Ectodermal cell (in vitro differentiated cells): Measurements from ENCODE around the gene ZDHHC18.

Source experiments
- H3K27ac ChIP-seq: 2 replicates; pipeline ENCODE4 v1.7.0; 2013; ENCODE audit warnings: mild to moderate bottlenecking, low read depth, low read length; ENCODE audit not compliant: insufficient read depth, poor library complexity, severe bottlenecking
- H3K27me3 ChIP-seq: 2 replicates; pipeline ENCODE4 v1.7.0; 2013; ENCODE audit warnings: mild to moderate bottlenecking, low read length; ENCODE audit not compliant: insufficient read depth, control insufficient read depth, poor library complexity, severe bottlenecking
- H3K36me3 ChIP-seq: one replicate; pipeline ENCODE4 v1.7.0; 2013; ENCODE audit warnings: low read length; ENCODE audit not compliant: control insufficient read depth, insufficient read depth
- H3K4me1 ChIP-seq: one replicate; pipeline ENCODE4 v1.7.0; 2013; ENCODE audit warnings: low read length; ENCODE audit not compliant: control insufficient read depth, insufficient read depth
- H3K4me3 ChIP-seq: 2 replicates; pipeline ENCODE4 v1.7.0; 2013; ENCODE audit warnings: low read depth, low read length, control low read depth; ENCODE audit not compliant: insufficient read depth
- H3K9me3 ChIP-seq: 2 replicates; pipeline ENCODE4 v1.7.0; 2013; ENCODE audit warnings: mild to moderate bottlenecking, low read length, moderate library complexity; ENCODE audit not compliant: control insufficient read depth
- WGBS, 2 experiments: methylation state at CpG; one replicate each; pipeline ENCODE4 v1.1.7; 2013; ENCODE audit warnings: missing lambda C conversion rate in 2 of 2; 5-methylcytosine and 5-hydroxymethylcytosine counted together

Gene ZDHHC18

DNA sequence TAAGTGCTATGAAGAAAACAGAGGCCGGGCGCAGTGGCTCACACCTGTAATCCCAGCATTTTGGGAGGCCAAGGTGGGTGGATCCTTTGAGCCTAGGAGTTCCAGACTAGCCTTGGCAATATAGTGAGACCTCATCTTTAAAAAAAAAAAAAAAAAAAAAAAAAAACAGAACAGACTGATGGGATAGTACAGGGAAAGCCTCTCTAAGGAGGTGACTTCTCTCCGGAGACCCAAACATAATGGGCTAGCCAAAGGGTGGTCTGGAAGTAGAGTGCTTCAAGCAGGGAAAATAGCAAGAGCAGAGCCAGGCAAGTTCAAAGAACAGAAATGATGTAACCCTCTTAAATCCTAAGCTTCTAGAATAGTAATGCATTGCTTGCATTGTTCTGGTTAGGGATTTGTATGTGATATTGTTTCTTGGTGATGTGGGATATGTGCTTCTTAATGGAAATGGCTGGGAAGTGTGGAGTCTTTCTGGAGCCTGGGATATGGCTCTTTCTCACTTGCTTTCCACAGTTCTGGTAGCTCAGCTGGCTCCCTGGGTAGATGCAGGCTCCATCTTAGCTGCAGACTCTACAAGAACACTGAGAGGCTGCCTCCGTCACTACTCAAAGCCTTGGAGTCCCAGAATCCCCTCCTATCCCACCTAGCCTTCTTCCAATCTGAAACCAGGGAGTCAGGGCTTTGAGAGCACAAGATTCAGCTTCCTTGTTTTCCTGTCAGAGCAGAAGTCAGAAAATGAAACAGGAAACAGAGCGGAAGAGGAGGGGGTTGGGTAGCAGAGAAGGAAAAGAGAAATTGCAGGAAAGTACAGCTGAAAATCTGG lies 40.7 kb upstream of the ZDHHC18 start:
- no peaks in the 10 kb centered on the region for H3K27me3 ChIP-seq
- H3K27ac ChIP-seq = peak overlapping the region; percentile 79
- H3K4me3 ChIP-seq = no peak overlapping the region
- peaks cover 27% of the 10 kb centered on the region for H3K4me1 ChIP-seq
- WGBS, 2 experiments = 88 to 90% methylated on average over 5 of the region's 5 CpGs
- no peaks in the 10 kb centered on the region for H3K9me3 ChIP-seq
- H3K36me3 ChIP-seq = peaks cover 7% of the 10 kb centered on the region

- Histone ChIP-seq H3K9me3 (no peaks in the 10 kb centered on the region), H3K4me1 (peaks cover 27% of the 10 kb centered on the region), H3K36me3 (no peaks in the 10 kb centered on the region), H3K27me3 (no peaks in the 10 kb centered on the region), H3K27ac (peak overlapping the region; percentile 79), H3K4me3 (peak overlapping the region; percentile 75)
- WGBS, 2 experiments = 27 to 31% methylated on average over 12 of the region's 12 CpGs
Measured at GRCh38 chr1:26786437-26787380, 39.8 kb upstream of the ZDHHC18 start.

DNA sequence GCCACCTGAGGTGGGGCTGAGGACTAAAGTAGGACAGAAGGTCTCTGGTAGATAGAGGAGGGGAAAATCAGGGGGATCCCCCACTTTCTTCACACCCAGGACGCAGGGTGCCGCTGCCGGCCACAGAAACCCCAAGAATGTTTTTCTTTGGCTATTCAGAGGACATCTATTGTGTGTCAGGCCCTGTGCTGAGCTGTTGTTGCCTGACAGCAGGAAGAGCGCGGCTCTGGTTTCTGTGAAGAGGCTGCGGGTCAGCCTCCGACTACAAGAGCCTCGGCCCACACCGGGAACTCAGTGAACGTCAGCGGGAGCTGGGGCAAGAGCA lies 39.1 kb upstream of the ZDHHC18 start:
- 5% methylated on average over 11 of the region's 11 CpGs for WGBS, 2 experiments
- Histone ChIP-seq H3K4me1 (peaks cover 27% of the 10 kb centered on the region), H3K9me3 (no peaks in the 10 kb centered on the region), H3K27me3 (no peaks in the 10 kb centered on the region), H3K27ac (peak overlapping the region; percentile 79), H3K36me3 (no peaks in the 10 kb centered on the region), H3K4me3 (peak overlapping the region; percentile 75)

DNA sequence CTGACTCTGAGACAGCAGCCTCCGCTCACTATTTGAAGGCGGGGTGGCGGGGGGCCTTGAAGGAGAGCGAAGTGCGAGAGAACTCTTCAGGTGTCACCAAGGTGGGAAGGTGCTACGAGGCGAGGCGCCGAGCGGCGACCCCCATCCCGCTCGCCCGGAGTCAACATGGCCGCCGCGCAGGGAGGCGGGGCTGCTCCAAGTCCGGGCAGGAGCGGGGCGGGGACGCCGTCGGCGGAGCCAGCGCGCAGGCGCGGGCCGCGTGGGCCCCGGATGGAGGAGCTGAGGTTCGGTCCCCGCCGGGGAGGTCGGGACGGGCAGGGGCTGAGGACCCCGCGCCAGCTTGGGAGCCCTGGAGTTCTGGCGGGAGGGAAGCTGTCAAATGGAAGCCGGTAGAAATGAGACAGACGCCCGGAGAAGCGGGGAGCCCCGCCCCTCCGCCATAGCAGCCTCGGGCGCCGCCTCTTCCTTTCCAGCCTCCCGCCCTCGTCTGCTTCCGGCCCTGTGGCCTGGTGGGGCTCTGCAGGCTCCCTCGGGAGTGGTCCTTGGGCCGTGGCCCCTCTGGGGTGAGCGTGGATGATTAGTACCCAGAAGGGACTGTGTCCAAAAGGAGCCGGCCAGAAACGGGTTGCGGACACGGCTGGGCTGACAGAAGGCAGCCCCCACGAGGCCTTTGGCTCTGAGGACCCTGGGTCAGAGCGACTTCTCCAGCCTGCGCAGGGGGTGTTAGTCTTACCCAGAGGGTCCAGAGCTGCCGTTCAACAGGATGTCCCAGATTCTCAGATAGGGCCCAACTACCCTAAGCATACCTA lies 38.6 kb upstream of the ZDHHC18 start, which contains the start of gene PIGV:
TSS of gene PIGV (plus strand) at position 245 of the 809 bp plus-strand sequence. CDS start 2,866 bp downstream, outside the sequence.
- Histone ChIP-seq H3K27me3 (no peaks in the 10 kb centered on the region), H3K4me3 (peak within 1 kb of the TSS; percentile 75), H3K4me1 (peaks cover 27% of the 10 kb centered on the region), H3K27ac (peak within 1 kb of the TSS; percentile 79), H3K9me3 (no peaks in the 10 kb centered on the region), H3K36me3 (no peaks in the 10 kb centered on the region)
- WGBS, 2 experiments = 1% methylated on average over 63 of the region's 63 CpGs

DNA sequence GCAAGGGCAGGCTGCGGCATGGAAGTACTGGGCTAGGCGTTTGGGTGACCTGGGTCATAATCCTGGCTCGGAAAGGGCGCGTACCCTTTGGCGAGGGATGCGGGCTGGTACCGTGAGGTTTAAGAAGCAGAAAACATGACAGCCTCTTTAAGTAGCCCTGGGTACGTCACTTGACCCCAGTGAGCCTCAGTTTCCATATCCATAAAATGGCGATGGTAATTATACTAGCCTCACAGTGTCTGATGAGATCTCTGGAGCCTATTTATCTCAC lies 38.0 kb upstream of the ZDHHC18 start:
- Histone ChIP-seq H3K4me1 (peaks cover 27% of the 10 kb centered on the region), H3K4me3 (peak overlapping the region; percentile 75), H3K27me3 (no peaks in the 10 kb centered on the region), H3K36me3 (no peaks in the 10 kb centered on the region), H3K9me3 (no peaks in the 10 kb centered on the region), H3K27ac (peak overlapping the region; percentile 79)
- WGBS, 2 experiments = 51 to 55% methylated on average over 10 of the region's 10 CpGs

- H3K36me3 ChIP-seq = peaks cover 5% of the 10 kb centered on the region
- H3K4me1 ChIP-seq = peaks cover 27% of the 10 kb centered on the region
- WGBS, 2 experiments = 12 to 13% methylated on average over 19 of the region's 19 CpGs
- H3K27me3 ChIP-seq = no peaks in the 10 kb centered on the region
- H3K9me3 ChIP-seq = no peaks in the 10 kb centered on the region
- no peak overlapping the region for H3K27ac ChIP-seq
- peak overlapping the region; percentile 75 for H3K4me3 ChIP-seq
Measured at GRCh38 chr1:26788836-26789611, 37.5 kb upstream of the ZDHHC18 start.

DNA sequence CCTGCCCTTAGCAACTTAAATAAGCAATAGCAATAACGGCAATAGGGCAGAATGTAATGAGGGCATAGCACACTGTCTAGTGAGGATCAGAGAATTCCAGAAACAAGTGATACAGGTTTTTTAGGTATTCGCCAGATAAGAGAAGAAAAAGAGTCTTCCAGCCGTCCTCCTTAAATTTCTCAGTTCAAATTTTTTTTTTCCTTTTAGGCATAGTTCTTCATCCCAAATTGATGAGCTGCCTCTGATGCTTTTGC lies 36.9 kb upstream of the ZDHHC18 start:
- no peak overlapping the region for H3K4me3 ChIP-seq
- WGBS, 2 experiments = 85 to 89% methylated on average over 3 of the region's 3 CpGs
- no peaks in the 10 kb centered on the region for H3K27me3 ChIP-seq
- H3K9me3 ChIP-seq = no peaks in the 10 kb centered on the region
- H3K4me1 ChIP-seq = peaks cover 27% of the 10 kb centered on the region
- peaks cover 10% of the 10 kb centered on the region for H3K36me3 ChIP-seq
- H3K27ac ChIP-seq = no peak overlapping the region

DNA sequence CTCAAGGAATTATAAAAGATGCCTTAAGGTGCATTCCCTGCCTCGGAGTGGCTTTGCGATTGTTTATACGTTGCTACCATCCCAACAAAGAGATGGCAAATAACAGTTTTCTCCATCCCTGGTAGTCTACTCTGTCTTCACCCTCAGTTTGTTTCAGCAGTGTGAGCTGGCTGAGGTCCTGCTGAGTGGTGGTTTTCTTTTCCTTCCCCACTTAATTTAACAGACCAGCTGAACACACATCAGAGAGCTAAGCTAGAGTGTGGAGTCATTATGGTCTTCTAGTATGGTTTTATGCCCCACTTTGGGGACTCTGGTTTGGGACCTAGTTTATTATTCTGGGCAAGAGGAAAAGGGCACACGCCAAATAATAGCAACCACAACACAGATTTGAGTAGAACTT lies 36.6 kb upstream of the ZDHHC18 start:
- no peak overlapping the region for H3K27ac ChIP-seq
- peaks cover 27% of the 10 kb centered on the region for H3K4me1 ChIP-seq
- no peaks in the 10 kb centered on the region for H3K27me3 ChIP-seq
- H3K4me3 ChIP-seq = no peak overlapping the region
- 91 to 97% methylated on average over 3 to 4 of the region's 4 CpGs for WGBS, 2 experiments
- no peaks in the 10 kb centered on the region for H3K9me3 ChIP-seq
- peaks cover 11% of the 10 kb centered on the region for H3K36me3 ChIP-seq

GRCh38 chr1:26790551-26790953 lies 35.9 kb upstream of the ZDHHC18 start:
- H3K4me1 ChIP-seq = peaks cover 25% of the 10 kb centered on the region
- H3K27ac ChIP-seq = no peak overlapping the region
- no peak overlapping the region for H3K4me3 ChIP-seq
- H3K27me3 ChIP-seq = no peaks in the 10 kb centered on the region
- H3K36me3 ChIP-seq = peaks cover 11% of the 10 kb centered on the region
- no peaks in the 10 kb centered on the region for H3K9me3 ChIP-seq
- WGBS, 2 experiments = 86 to 89% methylated on average over 5 of the region's 5 CpGs
